Renal cortex interstitium (tissue), 15 donors: ENCODE measurements around the gene TTLL11. TPM values are rescaled to one million over a fixed set of nuclear protein-coding genes. Genes with fewer than 3 reads are reported as not detected.

Experiments used
- DNase-seq, 11 donors: peaks; one replicate each; pipeline ENCODE4 v3.0.0-alpha.2; 2013; ENCODE audit warnings: low read depth in 9 of 11, low spot score in 4 of 11; ENCODE audit errors: extremely low read depth in 1 of 11
- long read RNA-seq, 16 experiments: transcript quantifications; one replicate each; lab custom pipeline, GENCODE V29; 2026
- polyA plus RNA-seq, 3 donors: library from polyadenylated mRNA; unstranded; fragments of 120-200 nt; gene quantifications; one replicate each; pipeline ENCODE4 v1.2.1, GENCODE V29; 2013; ENCODE audit not compliant: insufficient read length in 3 of 3

Gene TTLL11
- 1 to 10 TPM; 6.8 to 8.5 (median 6.9) TPM for polyA plus RNA-seq
- long read RNA-seq, donor 1, partial matches to known transcripts: 0 of 1 reads
- long read RNA-seq, donor 1, other reads (novel, unspliced or antisense): 0 of 1 reads
- long read RNA-seq, donor 2: 0 reads
- long read RNA-seq, donor 3, partial matches to known transcripts: 0 of 5 reads
- long read RNA-seq, donor 3, other reads (novel, unspliced or antisense): 0 of 5 reads
- long read RNA-seq, donor 4, partial matches to known transcripts: 0 of 2 reads
- long read RNA-seq, donor 4, other reads (novel, unspliced or antisense): 0 of 2 reads
- long read RNA-seq, donor 5: 0 reads
- long read RNA-seq, donor 6: 0 reads
- long read RNA-seq, donor 7: 0 reads
- long read RNA-seq, donor 8, partial matches to known transcripts: 0 of 5 reads
- long read RNA-seq, donor 8, other reads (novel, unspliced or antisense): 0 of 5 reads
- long read RNA-seq, donor 9, partial matches to known transcripts: 0 of 2 reads
- long read RNA-seq, donor 9, other reads (novel, unspliced or antisense): 0 of 2 reads
- long read RNA-seq, donor 10, partial matches to known transcripts: 0 of 2 reads
- long read RNA-seq, donor 10, other reads (novel, unspliced or antisense): 0 of 2 reads
- long read RNA-seq, donor 11, partial matches to known transcripts: 0 of 2 reads
- long read RNA-seq, donor 11, other reads (novel, unspliced or antisense): 0 of 2 reads
- long read RNA-seq, donor 12: 0 reads
- long read RNA-seq, donor 13: 0 reads
- long read RNA-seq, donor 14, partial matches to known transcripts: 0 of 1 reads
- long read RNA-seq, donor 14, other reads (novel, unspliced or antisense): 0 of 1 reads
- long read RNA-seq, donor 15: 0 reads
- long read RNA-seq, donor 16, partial matches to known transcripts: 0 of 3 reads
- long read RNA-seq, donor 16, other reads (novel, unspliced or antisense): 0 of 3 reads

- DNase-seq: peak; percentile 66 to 93 (median 89)
Measured at GRCh38 chr9:122092611-122093506, at the start of gene TTLL11. TTLL11 (minus strand) TSS chr9:122093308; CDS start chr9:122093148, 160 bp downstream.

- no peak for DNase-seq
Measured at GRCh38 chr9:122141671-122142070, 48.6 kb upstream of the TTLL11 start.

- DNase-seq: no peak
Measured at GRCh38 chr9:122140368-122141193, 47.5 kb upstream of the TTLL11 start.

- DNase-seq: no peak
Measured at GRCh38 chr9:122138560-122139268, 45.6 kb upstream of the TTLL11 start.

GRCh38 chr9:122135529-122135859 lies 42.4 kb upstream of the TTLL11 start:
- DNase-seq: no peak

GRCh38 chr9:122134822-122135528 lies 41.9 kb upstream of the TTLL11 start:
- DNase-seq: no peak

- DNase-seq: no peak
Measured at GRCh38 chr9:122133984-122134535, 41.0 kb upstream of the TTLL11 start.

GRCh38 chr9:122133263-122133983 lies 40.3 kb upstream of the TTLL11 start:
- no peak for DNase-seq

- DNase-seq: no peak
Measured at GRCh38 chr9:122132539-122132938, 39.4 kb upstream of the TTLL11 start.

- peak in 1 of 11 donors; percentile 35 for DNase-seq
Measured at GRCh38 chr9:122131401-122132001, 38.4 kb upstream of the TTLL11 start.

- DNase-seq: no peak
Measured at GRCh38 chr9:122130837-122131236, 37.7 kb upstream of the TTLL11 start.

- DNase-seq: no peak
Measured at GRCh38 chr9:122129969-122130368, 36.9 kb upstream of the TTLL11 start.

GRCh38 chr9:122128969-122129343 lies 35.8 kb upstream of the TTLL11 start:
- no peak for DNase-seq

GRCh38 chr9:122128007-122128968 lies 35.2 kb upstream of the TTLL11 start:
- DNase-seq: no peak

GRCh38 chr9:122127396-122127798 lies 34.3 kb upstream of the TTLL11 start:
- no peak for DNase-seq
